ENCODE measurements around the gene CELF2. TPM values are rescaled to one million over a fixed set of nuclear protein-coding genes. Genes with fewer than 3 reads are reported as not detected.
A peak's percentile ranks its signal among the peaks of the same experiment; 100 is the strongest.

CELF2 gene
- total and polyA plus RNA-seq, 2 experiments from 2014 or later, result 14.4 to 26.5 TPM

GRCh38 chr10:11003679-11004078, 14.0 kb upstream of the CELF2 start:
- Histone ChIP-seq H4K20me1 (ENCODE audit: insufficient read depth) (no peaks in the 10 kb centered on the region), H3K79me2 (ENCODE audit: insufficient read depth) (no peaks in the 10 kb centered on the region), H3K27ac (no peak overlapping the region), H3F3A (ENCODE audit: insufficient read depth) (no peaks in the 10 kb centered on the region), H3K36me3 (ENCODE audit: low read depth) (no peaks in the 10 kb centered on the region), H3K27me3 (replicated peaks; ENCODE audit: insufficient read depth) (no peaks in the 10 kb centered on the region), H2AFZ (no peak overlapping the region), H3K9me3 (ENCODE audit: low read depth) (no peaks in the 10 kb centered on the region), H3K4me1 (ENCODE audit: insufficient read depth) (peaks cover 5% of the 10 kb centered on the region; the same call in 1 of the 2 replicates), H3K9ac (no peak overlapping the region), H3K9me2 (ENCODE audit: insufficient read depth) (no peaks in the 10 kb centered on the region), H3K4me2 (ENCODE audit: unreplicated experiment) (no peak overlapping the region), H3K4me3 (no peak overlapping the region)
- 62 to 69% methylated on average over 4 of the region's 4 CpGs for WGBS, 2 experiments (ENCODE audit: low coverage in 1 of 2, low lambda C conversion rate in 2 of 2, missing lambda C conversion rate in 2 of 2)
- peak; percentile 68 for DNase-seq
- TF ChIP-seq EZH2 (IDR thresholded peaks at IDR 0.05; ENCODE audit: insufficient read depth, poor library complexity, severe bottlenecking) (no peak), EZH2phosphoT487 (IDR thresholded peaks at IDR 0.05; ENCODE audit: insufficient read depth, low read depth) (no peak)
- in situ Hi-C loops (cut with MboI), result no loop called here

GRCh38 chr10:11004144-11005077, 13.3 kb upstream of the CELF2 start:
- Histone ChIP-seq H3K27ac (no peak overlapping the region), H3K4me1 (ENCODE audit: insufficient read depth) (peaks cover 7% of the 10 kb centered on the region; the same call in 1 of the 2 replicates), H2AFZ (no peak overlapping the region), H3K9ac (no peak overlapping the region), H3K4me3 (no peak overlapping the region), H3K79me2 (ENCODE audit: insufficient read depth) (no peaks in the 10 kb centered on the region), H3K27me3 (replicated peaks; ENCODE audit: insufficient read depth) (no peaks in the 10 kb centered on the region), H3K36me3 (ENCODE audit: low read depth) (no peaks in the 10 kb centered on the region), H3K4me2 (ENCODE audit: unreplicated experiment) (no peak overlapping the region), H4K20me1 (ENCODE audit: insufficient read depth) (no peaks in the 10 kb centered on the region), H3F3A (ENCODE audit: insufficient read depth) (no peaks in the 10 kb centered on the region), H3K9me2 (ENCODE audit: insufficient read depth) (no peaks in the 10 kb centered on the region), H3K9me3 (ENCODE audit: low read depth) (no peaks in the 10 kb centered on the region)
- WGBS, 2 experiments (ENCODE audit: low coverage in 1 of 2, low lambda C conversion rate in 2 of 2, missing lambda C conversion rate in 2 of 2), result 88 to 89% methylated on average over 15 of the region's 15 CpGs
- DNase-seq, result no peak
- in situ Hi-C loops (cut with MboI), result no loop called here
- TF ChIP-seq EZH2 (IDR thresholded peaks at IDR 0.05; ENCODE audit: insufficient read depth, poor library complexity, severe bottlenecking) (no peak), EZH2phosphoT487 (IDR thresholded peaks at IDR 0.05; ENCODE audit: insufficient read depth, low read depth) (no peak)

DNA sequence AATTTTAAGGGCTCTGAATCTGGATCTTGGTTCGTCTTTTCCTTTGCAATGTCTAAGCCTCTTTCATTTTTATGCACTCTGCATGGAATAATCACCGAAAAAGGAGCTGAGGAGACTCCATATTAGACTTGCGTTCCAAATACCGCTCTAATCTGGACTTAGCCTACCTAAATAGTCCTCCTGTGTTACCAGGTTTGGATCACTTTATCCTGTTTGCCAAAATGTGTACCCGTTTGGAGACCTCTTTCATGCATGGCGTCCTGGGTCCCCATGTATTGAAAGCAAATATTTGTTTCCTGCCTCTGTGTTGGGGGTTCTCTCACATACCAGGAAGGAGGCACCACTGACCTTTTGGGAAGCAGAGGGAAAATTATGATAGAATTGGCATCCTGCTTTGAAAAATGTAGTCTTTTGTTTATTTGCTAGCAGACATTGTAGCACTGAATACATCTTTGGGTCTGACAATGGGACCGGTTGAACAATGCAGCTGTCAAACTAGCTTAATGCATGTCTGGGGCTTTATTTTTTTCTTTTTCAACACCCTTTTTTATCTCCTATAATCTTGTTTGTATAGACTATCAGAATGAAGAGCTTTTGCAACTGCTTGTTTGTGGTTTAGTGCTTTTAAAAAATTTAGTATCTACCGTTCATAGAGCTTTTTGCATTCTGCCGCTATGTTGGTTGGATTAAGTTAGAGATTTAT, 11.8 kb upstream of the CELF2 start:
- WGBS, 2 experiments (ENCODE audit: low coverage in 1 of 2, low lambda C conversion rate in 2 of 2, missing lambda C conversion rate in 2 of 2), result 77 to 87% methylated on average over 9 of the region's 9 CpGs
- no peak for TF ChIP-seq EZH2phosphoT487 (IDR thresholded peaks at IDR 0.05; ENCODE audit: insufficient read depth, low read depth)
- TF ChIP-seq EZH2 (IDR thresholded peaks at IDR 0.05; ENCODE audit: insufficient read depth, poor library complexity, severe bottlenecking), result no peak
- Histone ChIP-seq H3K79me2 (ENCODE audit: insufficient read depth) (no peaks in the 10 kb centered on the region), H3K9ac (no peak overlapping the region), H3K4me3 (no peak overlapping the region), H3K4me1 (ENCODE audit: insufficient read depth) (peaks cover 8% of the 10 kb centered on the region; the same call in 1 of the 2 replicates), H3F3A (ENCODE audit: insufficient read depth) (no peaks in the 10 kb centered on the region), H3K9me2 (ENCODE audit: insufficient read depth) (no peaks in the 10 kb centered on the region), H4K20me1 (ENCODE audit: insufficient read depth) (no peaks in the 10 kb centered on the region), H3K4me2 (ENCODE audit: unreplicated experiment) (no peak overlapping the region), H3K9me3 (ENCODE audit: low read depth) (no peaks in the 10 kb centered on the region), H3K27me3 (replicated peaks; ENCODE audit: insufficient read depth) (no peaks in the 10 kb centered on the region), H3K27ac (no peak overlapping the region), H3K36me3 (ENCODE audit: low read depth) (no peaks in the 10 kb centered on the region), H2AFZ (no peak overlapping the region)
- no peak for DNase-seq
- in situ Hi-C loops (cut with MboI), result no loop called here

DNA sequence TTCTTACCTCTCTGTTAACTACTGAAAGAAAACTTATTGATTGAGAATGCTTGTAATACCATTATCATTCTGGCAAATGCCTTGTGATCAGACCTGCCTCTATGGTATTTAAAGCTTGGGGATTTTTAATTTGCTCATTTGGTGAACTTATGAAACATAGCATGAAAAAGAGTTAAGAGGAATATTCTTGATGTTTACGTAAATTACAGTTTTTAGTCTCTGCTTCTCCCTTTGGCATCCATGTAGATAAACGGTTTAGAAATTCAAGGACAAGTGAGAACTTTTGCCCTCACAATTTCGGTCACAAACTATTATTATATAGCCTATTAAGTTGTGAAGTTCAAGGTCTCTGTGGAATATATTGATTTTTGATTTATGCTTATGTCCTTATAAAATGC, 11.2 kb upstream of the CELF2 start:
- H3K9ac ChIP-seq, result no peak overlapping the region
- no peaks in the 10 kb centered on the region for H3K27me3 ChIP-seq (replicated peaks; ENCODE audit: insufficient read depth)
- H3F3A ChIP-seq (ENCODE audit: insufficient read depth), result no peaks in the 10 kb centered on the region
- H3K4me2 ChIP-seq (ENCODE audit: unreplicated experiment), result no peak overlapping the region
- H3K9me2 ChIP-seq (ENCODE audit: insufficient read depth), result no peaks in the 10 kb centered on the region
- TF ChIP-seq EZH2phosphoT487 (IDR thresholded peaks at IDR 0.05; ENCODE audit: insufficient read depth, low read depth) (no peak), EZH2 (IDR thresholded peaks at IDR 0.05; ENCODE audit: insufficient read depth, poor library complexity, severe bottlenecking) (no peak)
- DNase-seq, result no peak
- WGBS, 2 experiments (ENCODE audit: low coverage in 1 of 2, low lambda C conversion rate in 2 of 2, missing lambda C conversion rate in 2 of 2), result 62 to 65% methylated on average over 3 of the region's 3 CpGs
- no peaks in the 10 kb centered on the region for H3K79me2 ChIP-seq (ENCODE audit: insufficient read depth)
- in situ Hi-C loops (cut with MboI), result no loop called here
- no peaks in the 10 kb centered on the region for H4K20me1 ChIP-seq (ENCODE audit: insufficient read depth)
- H3K36me3 ChIP-seq (ENCODE audit: low read depth), result no peaks in the 10 kb centered on the region
- no peak overlapping the region for H3K4me3 ChIP-seq
- no peak overlapping the region for H3K27ac ChIP-seq
- no peak overlapping the region for H2AFZ ChIP-seq
- H3K4me1 ChIP-seq (ENCODE audit: insufficient read depth), result peaks cover 8% of the 10 kb centered on the region; the same call in 1 of the 2 replicates
- no peaks in the 10 kb centered on the region for H3K9me3 ChIP-seq (ENCODE audit: low read depth)

Measured in GM23248 (cell line).